Neural progenitor cell (in vitro differentiated cells): Measurements from ENCODE around the gene ALDH8A1. TPM values are rescaled to one million over a fixed set of nuclear protein-coding genes. Genes with fewer than 3 reads are reported as not detected.

Source experiments
- DNase-seq: peaks from one replicate; pipeline ENCODE4 v3.0.0-alpha.2; 2016; ENCODE audit warnings: low spot score
- H2AFZ ChIP-seq: fragments of 200-600 bp; sonication (generic); replicated peaks from 2 replicates; pipeline ENCODE4 v1.6.1; 2016; ENCODE audit warnings: antibody characterized with exemption
- H3F3A ChIP-seq: fragments of 200-600 bp; sonication (generic); 2 replicates; pipeline ENCODE4 v1.6.1; 2016; ENCODE audit warnings: antibody characterized with exemption, low read depth
- H3K27ac ChIP-seq: fragments of 200-600 bp; sonication (generic); 2 replicates; pipeline ENCODE4 v1.5.1; 2016; ENCODE audit warnings: mild to moderate bottlenecking
- H3K27me3 ChIP-seq: fragments of 200-600 bp; sonication (generic); 2 replicates; pipeline ENCODE4 v1.6.1; 2016; ENCODE audit warnings: mild to moderate bottlenecking, moderate library complexity
- H3K36me3 ChIP-seq: fragments of 200-600 bp; sonication (generic); 2 replicates; pipeline ENCODE4 v1.5.1; 2016
- H3K4me1 ChIP-seq: fragments of 200-600 bp; sonication (generic); 2 replicates; pipeline ENCODE4 v1.6.1; 2016; ENCODE audit warnings: mixed run types
- H3K4me2 ChIP-seq: fragments of 200-600 bp; sonication (generic); 2 replicates; pipeline ENCODE4 v1.6.1; 2016
- H3K4me3 ChIP-seq: fragments of 200-600 bp; sonication (generic); 2 replicates; pipeline ENCODE4 v1.5.1; 2016
- H3K79me2 ChIP-seq: fragments of 200-600 bp; sonication (generic); 2 replicates; pipeline ENCODE4 v1.6.1; 2016; ENCODE audit warnings: low read depth
- H3K9ac ChIP-seq: fragments of 200-600 bp; sonication (generic); 2 replicates; pipeline ENCODE4 v1.6.1; 2016
- H3K9me3 ChIP-seq: fragments of 200-600 bp; sonication (generic); 2 replicates; pipeline ENCODE4 v1.5.1; 2016; ENCODE audit warnings: low read depth
- H4K20me1 ChIP-seq: fragments of 200-600 bp; sonication (generic); 2 replicates; pipeline ENCODE4 v1.6.1; 2016; ENCODE audit warnings: low read depth
- H3K27ac Mint-ChIP-seq: 3 replicates; pipeline ENCODE4 v1.8.0; 2021; ENCODE audit warnings: mixed read lengths
- H3K27me3 Mint-ChIP-seq: 2 replicates; pipeline ENCODE4 v1.8.0; 2022; ENCODE audit warnings: low read depth, mild to moderate bottlenecking, inconsistent platforms, moderate library complexity, mixed read lengths; ENCODE audit not compliant: insufficient read depth
- H3K36me3 Mint-ChIP-seq: 3 replicates; pipeline ENCODE4 v1.8.0; 2021; ENCODE audit warnings: mixed read lengths
- H3K4me1 Mint-ChIP-seq: 3 replicates; pipeline ENCODE4 v1.8.0; 2021; ENCODE audit warnings: mixed read lengths
- H3K4me3 Mint-ChIP-seq: 3 replicates; pipeline ENCODE4 v1.8.0; 2021; ENCODE audit warnings: mild to moderate bottlenecking, moderate library complexity, mixed read lengths
- H3K9me3 Mint-ChIP-seq: 3 replicates; pipeline ENCODE4 v1.8.0; 2020; ENCODE audit warnings: mixed read lengths
- EZH2 ChIP-seq: fragments of 200-600 bp; sonication (generic); IDR thresholded peaks from 2 replicates; pipeline ENCODE4 v1.6.1; 2017; ENCODE audit warnings: antibody characterized with exemption, mild to moderate bottlenecking, moderate library complexity
- EZH2phosphoT487 ChIP-seq: fragments of 200-600 bp; sonication (generic); IDR thresholded peaks from 2 replicates; pipeline ENCODE4 v1.6.1; 2017; ENCODE audit warnings: antibody characterized with exemption
- total RNA-seq: library from RNA; depleted of rRNA; stranded (reverse); fragments of >200 nt; gene quantifications from 2 replicates; pipeline ENCODE4 v1.2.3, GENCODE V29; 2015; ENCODE audit warnings: low replicate concordance
- TF ChIP-seq, protein P1 (sequence below): fragments of 200-600 bp; sonication (generic); IDR thresholded peaks from 2 replicates; pipeline ENCODE4 v1.5.1; 2017; ENCODE audit warnings: antibody characterized with exemption, mild to moderate bottlenecking

The ALDH8A1 gene
- total RNA-seq, 1 donor from 2014 or later = not detected

DNA sequence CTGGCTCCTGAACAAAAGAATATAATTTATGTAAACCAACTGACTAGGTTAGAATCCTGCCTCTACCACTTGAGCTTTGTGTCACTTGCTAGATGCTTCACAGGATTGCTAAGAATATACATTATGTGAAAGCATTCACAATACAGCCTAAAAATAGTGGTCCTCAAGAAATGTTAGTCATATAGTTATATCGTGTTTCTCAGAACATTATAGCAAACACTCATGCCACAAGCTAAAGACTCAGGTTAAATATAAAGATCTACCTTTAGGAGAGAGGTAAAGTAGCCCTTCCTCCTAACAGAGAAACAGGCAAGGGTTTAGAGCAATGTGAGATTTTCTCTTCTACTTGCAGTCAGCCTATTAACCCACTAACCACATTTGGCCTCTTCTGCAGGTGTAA, 17.8 kb upstream of the ALDH8A1 start:
- no peak for TF ChIP-seq EZH2phosphoT487
- no peak for TF ChIP-seq EZH2
- TF ChIP-seq, protein P1, sequence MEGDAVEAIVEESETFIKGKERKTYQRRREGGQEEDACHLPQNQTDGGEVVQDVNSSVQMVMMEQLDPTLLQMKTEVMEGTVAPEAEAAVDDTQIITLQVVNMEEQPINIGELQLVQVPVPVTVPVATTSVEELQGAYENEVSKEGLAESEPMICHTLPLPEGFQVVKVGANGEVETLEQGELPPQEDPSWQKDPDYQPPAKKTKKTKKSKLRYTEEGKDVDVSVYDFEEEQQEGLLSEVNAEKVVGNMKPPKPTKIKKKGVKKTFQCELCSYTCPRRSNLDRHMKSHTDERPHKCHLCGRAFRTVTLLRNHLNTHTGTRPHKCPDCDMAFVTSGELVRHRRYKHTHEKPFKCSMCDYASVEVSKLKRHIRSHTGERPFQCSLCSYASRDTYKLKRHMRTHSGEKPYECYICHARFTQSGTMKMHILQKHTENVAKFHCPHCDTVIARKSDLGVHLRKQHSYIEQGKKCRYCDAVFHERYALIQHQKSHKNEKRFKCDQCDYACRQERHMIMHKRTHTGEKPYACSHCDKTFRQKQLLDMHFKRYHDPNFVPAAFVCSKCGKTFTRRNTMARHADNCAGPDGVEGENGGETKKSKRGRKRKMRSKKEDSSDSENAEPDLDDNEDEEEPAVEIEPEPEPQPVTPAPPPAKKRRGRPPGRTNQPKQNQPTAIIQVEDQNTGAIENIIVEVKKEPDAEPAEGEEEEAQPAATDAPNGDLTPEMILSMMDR = no peak
- H3K36me3 Mint-ChIP-seq = peaks cover 17% of the 10 kb centered on the region

DNA sequence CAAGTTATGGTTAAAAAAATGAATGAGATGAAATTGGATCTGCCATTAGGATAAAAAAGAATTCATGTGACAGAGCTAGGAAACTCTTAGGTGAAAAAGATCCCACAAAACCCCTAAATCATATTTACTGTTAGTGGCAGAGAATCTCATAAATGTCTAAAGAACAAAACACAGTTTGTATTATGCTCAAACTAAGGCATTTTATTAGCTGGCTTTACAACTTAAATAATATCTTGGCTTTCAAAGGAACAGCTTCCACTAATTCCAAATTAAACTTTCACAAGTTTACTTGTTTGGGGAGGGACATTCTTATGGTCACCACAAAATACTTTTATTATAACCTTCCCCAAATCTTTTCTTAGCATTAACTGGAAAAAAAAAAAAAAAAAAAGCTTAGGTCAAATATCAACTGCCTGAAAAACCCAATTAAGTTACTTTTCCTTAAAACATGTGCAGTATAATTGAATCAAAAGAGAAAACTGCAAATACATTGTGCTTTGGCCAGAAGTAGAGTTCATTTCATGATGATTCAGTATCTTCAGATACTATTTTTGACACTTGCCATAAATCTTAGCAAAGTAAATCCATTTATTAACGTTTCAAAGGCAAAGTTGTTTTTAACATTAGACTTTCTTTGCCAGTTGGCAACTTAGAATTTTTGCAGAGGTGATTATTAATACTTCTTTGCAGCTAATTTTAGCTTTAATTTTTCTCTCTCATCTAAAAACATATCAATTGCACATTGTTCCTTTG, 14.7 kb upstream of the ALDH8A1 start:
- peaks cover 2% of the 10 kb centered on the region for H3K9me3 Mint-ChIP-seq
- peaks cover 27% of the 10 kb centered on the region for H3K36me3 ChIP-seq
- TF ChIP-seq, protein P1 = no peak
- no peak for TF ChIP-seq EZH2phosphoT487
- no peak for TF ChIP-seq EZH2
- H3K27me3 Mint-ChIP-seq = no peaks in the 10 kb centered on the region
- H3F3A ChIP-seq = no peaks in the 10 kb centered on the region
- DNase-seq = no peak
- H3K4me2 ChIP-seq = no peak overlapping the region
- no peak overlapping the region for H3K9ac ChIP-seq
- no peak overlapping the region for H3K4me3 ChIP-seq
- no peak overlapping the region for H3K4me3 Mint-ChIP-seq
- H2AFZ ChIP-seq = no peak overlapping the region
- H3K27ac Mint-ChIP-seq = no peak overlapping the region
- H3K36me3 Mint-ChIP-seq = peaks cover 28% of the 10 kb centered on the region
- no peaks in the 10 kb centered on the region for H4K20me1 ChIP-seq
- H3K27ac ChIP-seq = no peak overlapping the region
- H3K4me1 ChIP-seq = no peaks in the 10 kb centered on the region
- H3K4me1 Mint-ChIP-seq = no peaks in the 10 kb centered on the region
- no peaks in the 10 kb centered on the region for H3K9me3 ChIP-seq
- no peaks in the 10 kb centered on the region for H3K79me2 ChIP-seq
- H3K27me3 ChIP-seq = no peaks in the 10 kb centered on the region

More for the DNA sequence above, 17.8 kb upstream of the ALDH8A1 start:
- H3F3A ChIP-seq = no peaks in the 10 kb centered on the region
- H4K20me1 ChIP-seq = no peaks in the 10 kb centered on the region
- H3K9me3 ChIP-seq = no peaks in the 10 kb centered on the region
- DNase-seq = no peak
- H3K9me3 Mint-ChIP-seq = no peaks in the 10 kb centered on the region
- no peak overlapping the region for H3K27ac ChIP-seq
- no peaks in the 10 kb centered on the region for H3K4me1 ChIP-seq
- no peak overlapping the region for H3K27ac Mint-ChIP-seq
- H3K4me3 Mint-ChIP-seq = no peak overlapping the region
- H3K36me3 ChIP-seq = peaks cover 15% of the 10 kb centered on the region
- H3K4me1 Mint-ChIP-seq = no peaks in the 10 kb centered on the region
- no peak overlapping the region for H3K9ac ChIP-seq
- H2AFZ ChIP-seq = no peak overlapping the region
- H3K4me3 ChIP-seq = no peak overlapping the region
- H3K27me3 ChIP-seq = no peaks in the 10 kb centered on the region
- no peaks in the 10 kb centered on the region for H3K79me2 ChIP-seq
- H3K4me2 ChIP-seq = no peak overlapping the region
- no peaks in the 10 kb centered on the region for H3K27me3 Mint-ChIP-seq

DNA sequence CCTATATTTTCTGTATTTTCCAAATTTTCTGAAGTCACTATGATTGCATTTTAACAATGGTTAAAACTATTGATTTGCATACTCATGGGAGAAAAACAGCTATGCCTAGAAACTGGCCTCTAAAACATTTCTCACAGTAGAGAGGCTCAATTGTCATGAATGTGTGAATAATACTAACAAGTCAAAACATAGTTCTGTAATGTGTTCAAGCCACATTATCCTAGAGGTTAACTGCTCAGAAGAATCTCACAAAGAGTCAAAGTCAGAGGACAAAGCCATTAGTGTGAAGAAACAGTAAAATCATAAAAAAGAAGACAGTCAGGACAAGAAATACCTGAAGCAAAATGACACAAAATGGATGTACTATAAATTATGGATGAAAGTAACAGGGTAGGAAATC, 12.5 kb upstream of the ALDH8A1 start:
- Histone ChIP-seq H4K20me1 (no peaks in the 10 kb centered on the region), H3K27ac (no peak overlapping the region), H2AFZ (no peak overlapping the region), H3K9ac (no peak overlapping the region), H3K4me3 (no peak overlapping the region), H3K79me2 (no peaks in the 10 kb centered on the region), H3F3A (no peaks in the 10 kb centered on the region), H3K36me3 (peaks cover 27% of the 10 kb centered on the region), H3K27me3 (no peaks in the 10 kb centered on the region), H3K4me2 (no peak overlapping the region), H3K9me3 (no peaks in the 10 kb centered on the region), H3K4me1 (no peaks in the 10 kb centered on the region)
- Mint-ChIP-seq H3K27me3 (no peaks in the 10 kb centered on the region), H3K4me1 (no peaks in the 10 kb centered on the region), H3K27ac (no peak overlapping the region), H3K36me3 (peaks cover 39% of the 10 kb centered on the region), H3K4me3 (no peak overlapping the region), H3K9me3 (peaks cover 13% of the 10 kb centered on the region)
- no peak for DNase-seq
- TF ChIP-seq, protein P1 = no peak
